Effector CD4-positive, alpha-beta T cell (primary cell): ENCODE data around the gene NFIB.

Source experiments
- DNase-seq: peaks from one replicate; pipeline ENCODE4 v3.0.0-alpha.2; 2020

NFIB gene

GRCh38 chr9:14318361-14318760 is 4.4 kb upstream of the NFIB start:
- no peak for DNase-seq

GRCh38 chr9:14317667-14318320 is 3.9 kb upstream of the NFIB start:
- no peak for DNase-seq

DNA sequence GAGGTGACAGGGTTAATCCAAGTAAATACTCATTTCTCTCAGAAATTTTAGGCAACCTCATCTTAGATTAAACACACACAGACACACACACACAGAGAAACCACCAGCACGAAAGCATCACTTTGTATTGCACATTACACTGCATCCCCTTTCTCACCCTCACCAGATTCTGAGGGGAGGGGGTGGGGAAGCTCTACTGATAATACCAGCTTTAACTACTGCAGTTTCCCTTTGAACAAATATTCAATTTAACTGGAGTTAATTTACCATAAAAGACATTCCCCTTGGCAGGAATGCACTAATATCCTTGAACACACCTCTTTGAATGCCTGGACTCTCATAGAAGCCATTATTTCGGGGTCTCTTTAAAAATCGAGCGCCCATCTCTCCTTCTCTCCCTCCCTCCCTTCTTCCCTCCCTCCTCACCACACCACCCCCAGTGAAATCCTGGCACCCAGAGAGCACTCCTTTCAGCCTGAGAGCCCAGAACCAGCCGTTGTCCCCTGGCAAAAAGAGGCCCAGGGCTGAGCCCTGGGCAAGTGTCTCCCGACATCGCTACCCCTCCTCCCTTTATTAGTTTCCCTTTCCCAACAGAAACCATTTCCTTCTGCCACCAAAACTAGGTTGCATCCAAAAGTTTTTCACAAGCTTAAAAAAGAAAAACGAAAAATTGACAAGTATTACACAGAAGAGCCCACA is 2.8 kb upstream of the NFIB start:
- DNase-seq: no peak

DNA sequence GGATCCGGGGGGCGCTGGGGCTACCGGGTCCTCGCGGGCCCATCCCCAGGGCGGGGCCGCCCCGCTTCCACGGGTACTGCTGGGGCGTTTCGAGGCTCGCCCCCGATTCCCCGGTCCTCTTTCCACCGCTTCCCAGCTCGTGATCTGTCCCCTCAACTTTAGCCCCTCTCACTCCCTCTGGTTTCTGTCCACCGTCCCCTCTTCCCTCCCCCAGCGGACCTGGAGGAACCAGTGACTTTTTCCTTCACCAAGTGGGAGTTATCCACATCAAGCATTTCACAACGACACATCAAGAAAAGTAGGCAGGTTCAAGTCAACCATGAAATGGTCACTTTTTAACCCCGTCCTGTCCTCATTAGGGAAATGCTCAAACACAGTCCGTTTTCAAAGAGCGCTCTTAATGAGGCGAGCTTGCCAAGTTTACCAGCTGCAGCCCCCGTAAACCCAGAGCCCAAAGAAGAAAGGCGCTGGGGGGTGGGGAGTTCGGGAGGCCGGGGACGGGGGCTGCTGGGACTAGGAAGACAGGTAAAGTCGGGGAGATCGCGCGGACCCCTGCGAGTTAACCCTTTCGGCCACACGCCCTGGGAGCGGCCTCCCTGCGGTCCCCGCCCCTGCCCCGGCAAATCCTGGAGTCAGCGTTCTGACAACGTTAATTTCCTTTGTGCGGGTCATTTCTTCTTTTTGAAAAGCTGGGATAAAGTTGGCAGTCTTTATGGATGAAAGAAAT is 2.1 kb upstream of the NFIB start:
- no peak for DNase-seq

DNA sequence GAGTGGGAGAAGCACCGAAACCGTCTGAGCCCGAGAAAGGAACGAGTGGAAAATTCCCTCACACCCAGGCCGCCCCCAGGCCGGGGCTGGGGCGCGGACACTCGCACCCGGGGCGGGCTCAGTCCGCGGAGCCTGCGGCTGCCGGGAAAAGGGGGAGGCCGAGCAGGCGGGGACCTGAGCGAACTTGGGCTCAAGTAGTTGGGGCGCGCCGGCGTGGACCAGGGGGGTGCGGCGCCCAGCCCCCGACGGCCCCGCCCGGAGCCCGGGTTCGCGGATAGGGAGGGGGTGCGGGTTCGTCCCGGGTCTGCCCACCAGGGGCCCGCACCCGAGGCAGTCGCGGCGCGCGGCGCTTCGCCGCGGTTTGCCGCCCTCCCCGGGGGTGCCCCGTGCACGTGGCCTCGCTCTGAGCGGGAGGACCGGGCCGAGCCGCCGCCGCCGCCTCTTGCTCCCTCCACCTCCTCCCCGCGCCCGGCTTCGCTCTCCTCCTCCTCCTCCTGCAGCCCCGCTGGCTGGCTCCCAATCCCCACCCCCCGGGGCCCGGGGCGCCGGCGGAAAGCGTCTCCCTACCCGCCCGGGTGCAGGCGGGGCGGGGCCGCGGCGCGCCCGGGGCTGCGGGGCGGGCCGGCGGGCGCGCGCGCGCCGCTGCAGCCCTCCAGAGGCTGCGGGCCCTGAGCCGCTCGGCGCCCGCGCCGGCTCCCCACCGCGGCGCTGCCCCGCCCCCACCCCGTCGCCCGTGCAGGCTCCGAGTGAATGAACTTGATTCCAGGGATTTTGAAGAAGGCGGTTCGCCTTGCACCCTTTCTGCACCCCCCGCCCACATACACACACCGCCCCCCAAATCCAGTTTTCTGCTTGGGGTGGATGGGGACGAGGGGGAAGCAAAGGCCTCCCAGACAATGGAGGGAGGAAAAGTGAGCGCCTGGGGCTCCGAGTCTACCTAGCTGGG is 1.3 kb upstream of the NFIB start:
- DNase-seq: no peak

DNA sequence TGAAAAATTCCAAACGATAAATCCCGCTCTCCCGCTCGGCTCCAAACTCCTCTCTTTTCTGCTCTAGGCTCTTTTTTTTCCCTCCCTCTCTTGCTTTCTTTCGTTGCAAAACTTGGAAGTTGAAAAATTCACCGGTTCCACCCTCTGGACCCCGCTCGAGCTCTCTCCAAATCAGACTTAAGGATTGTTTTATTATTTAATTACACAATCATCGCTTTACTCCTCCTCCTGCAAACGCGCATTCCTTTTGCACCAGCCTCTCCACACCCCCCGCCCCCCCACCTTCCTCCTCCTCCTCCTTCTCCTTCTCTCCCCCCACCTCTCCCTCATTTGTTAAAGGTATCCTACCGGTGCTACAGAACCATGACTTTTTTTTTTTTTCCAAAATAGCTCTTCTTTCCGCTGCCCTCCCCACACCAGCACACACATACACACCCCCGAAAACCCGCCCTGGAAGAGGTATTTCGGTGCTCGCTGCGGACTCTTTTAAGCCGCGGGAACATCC is 535 bp upstream of the NFIB start:
- DNase-seq: no peak

DNA sequence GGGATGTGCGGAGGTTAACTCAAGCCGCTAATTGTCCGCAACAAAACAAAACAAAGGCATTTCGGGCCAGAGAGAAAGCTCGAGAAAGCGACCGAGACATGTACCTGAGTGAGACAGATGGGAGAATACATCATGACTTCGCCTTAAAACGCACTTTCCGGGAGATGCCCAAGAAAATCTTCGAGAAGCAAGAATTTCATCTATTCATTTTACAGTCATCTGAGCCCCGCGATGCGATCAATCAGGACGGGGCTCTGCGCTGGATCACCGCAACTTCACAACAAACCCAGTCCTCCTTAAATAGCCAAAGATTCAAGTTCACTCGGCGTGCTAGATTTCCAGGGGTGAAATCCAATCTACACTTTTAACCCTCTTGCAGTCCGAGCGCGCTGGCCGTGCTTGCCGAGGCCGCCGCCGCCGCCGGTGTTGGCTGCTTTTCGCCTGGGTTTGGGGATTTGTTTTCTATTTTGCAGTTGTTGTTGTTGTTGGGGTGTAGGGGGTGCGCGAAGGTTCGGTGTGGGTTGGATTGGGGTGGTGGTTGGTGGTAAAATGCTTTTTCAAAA is 482 bp downstream of the NFIB start:
- no peak for DNase-seq

GRCh38 chr9:14312719-14313377 is 1.1 kb downstream of the NFIB start:
- no peak for DNase-seq

DNA sequence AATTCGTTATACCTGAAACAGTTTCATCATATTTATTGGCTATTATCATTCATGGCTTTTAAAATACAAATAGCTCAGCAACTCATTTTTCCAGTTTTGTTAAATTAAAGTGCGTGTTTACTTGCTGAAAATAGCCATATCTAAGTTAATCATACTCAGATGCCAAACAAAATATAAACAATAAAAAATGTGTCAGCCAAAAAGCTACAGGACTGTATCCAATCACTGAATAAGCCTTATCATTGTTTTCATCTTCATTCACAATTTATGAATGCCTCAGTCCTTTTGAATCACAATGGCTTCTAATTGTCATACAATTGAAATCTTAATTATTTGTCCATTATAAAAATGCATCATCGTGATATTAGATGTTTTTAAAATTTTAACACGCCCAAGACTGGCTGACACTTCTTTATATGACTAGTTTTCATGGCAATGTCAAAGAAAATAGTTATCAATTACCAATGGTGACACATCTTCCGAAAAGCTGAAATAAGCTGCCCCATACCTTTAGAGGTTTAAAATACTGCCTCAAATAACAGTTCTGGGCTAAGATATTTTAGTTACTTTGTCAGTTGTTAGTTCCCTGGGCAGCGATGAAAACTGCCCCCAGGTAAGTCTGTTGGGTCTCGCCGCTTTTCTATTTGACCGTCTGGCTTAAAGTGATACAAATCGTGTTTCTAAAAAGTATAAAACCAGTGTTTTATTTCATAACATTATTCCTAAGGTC is 1.8 kb downstream of the NFIB start:
- DNase-seq: no peak

GRCh38 chr9:14311171-14311949 is 2.6 kb downstream of the NFIB start:
- DNase-seq: no peak

- DNase-seq: no peak
Observed at GRCh38 chr9:14310311-14310710, 3.6 kb downstream of the NFIB start.

- DNase-seq: no peak
Observed at GRCh38 chr9:14309403-14309802, 4.5 kb downstream of the NFIB start.

GRCh38 chr9:14308853-14309145 is 5.1 kb downstream of the NFIB start:
- DNase-seq: no peak

DNA sequence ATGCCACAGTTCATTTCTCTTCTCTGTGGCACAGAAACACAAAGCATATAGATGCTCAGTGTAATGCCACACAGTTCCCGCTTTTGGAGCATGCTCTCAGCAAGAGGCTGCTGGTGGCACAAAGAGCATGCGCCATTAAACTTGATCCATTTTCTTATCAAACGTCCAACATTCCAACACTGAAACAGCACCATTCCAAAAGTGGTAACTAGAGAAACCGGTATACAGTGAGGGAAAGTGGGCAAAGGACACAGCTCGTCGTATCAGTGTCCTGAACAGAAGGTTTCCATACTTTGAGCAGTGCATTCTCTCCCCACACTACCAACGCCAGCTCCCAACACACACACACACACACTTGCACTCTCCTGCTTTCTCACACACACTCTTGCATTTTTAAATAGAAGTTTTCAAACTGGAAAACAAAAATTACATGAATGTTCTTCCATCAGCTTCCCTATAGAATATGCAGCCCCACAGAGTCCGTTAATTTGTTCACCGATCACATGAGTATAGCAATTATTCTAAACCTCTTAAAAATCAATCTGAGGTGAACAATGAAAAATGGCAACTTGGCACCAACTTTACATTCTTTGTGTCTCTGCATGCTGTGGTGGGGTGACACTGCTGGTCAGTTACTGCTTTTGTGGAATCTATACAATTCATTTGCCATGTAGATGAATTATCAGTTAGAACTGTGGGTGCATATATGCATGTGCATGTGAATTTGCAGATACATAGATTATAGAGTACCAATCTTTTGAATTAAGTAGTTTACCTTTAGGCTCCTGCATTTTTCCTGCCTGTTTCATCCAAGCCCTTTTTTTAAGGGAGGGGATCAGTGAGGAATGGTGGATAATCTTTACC is 5.7 kb downstream of the NFIB start:
- DNase-seq: no peak

GRCh38 chr9:14306672-14307660 is 7.0 kb downstream of the NFIB start:
- DNase-seq: no peak

DNA sequence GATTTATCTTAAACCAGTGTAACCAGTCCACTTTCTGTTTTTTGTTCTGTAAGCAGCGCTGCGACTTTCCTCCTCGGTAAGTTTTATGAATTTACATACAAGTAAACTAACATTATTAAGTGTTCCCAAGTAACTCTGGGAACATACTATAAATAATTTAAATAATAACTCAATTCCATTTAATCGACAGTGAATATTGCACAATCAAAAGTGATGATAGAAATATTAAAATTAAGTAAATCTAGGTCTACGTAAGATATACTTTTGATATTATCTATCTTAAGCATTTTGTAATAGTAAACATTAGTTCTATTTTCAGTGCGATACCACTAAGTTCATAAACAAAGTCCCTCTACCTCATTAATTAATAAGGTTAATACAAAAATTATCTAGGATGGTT is 7.8 kb downstream of the NFIB start:
- no peak for DNase-seq

DNA sequence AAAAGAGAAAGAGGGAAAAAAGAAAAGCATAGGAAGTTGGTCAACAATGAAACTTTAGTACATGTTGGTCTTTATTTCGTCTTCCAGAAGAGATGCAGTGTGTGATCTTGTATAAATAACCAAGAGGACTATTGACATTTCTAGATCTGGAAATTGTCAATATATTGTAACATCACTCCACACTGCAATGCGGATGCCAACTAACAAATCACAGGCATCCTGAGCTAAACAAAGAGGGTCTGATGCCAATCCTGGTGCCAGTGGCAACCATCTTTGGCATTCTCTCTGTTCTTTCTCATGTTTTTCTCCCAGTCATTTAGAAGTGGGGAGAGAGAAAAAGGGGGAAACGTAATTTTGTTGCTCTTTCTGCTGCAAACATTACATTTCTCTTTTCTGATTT is 9.7 kb downstream of the NFIB start:
- no peak for DNase-seq

- no peak for DNase-seq
Observed at GRCh38 chr9:14303521-14303920, 10.4 kb downstream of the NFIB start.
